ENCODE measurements around the gene MRPL22. TPM values are rescaled to one million over a fixed set of nuclear protein-coding genes. Genes with fewer than 3 reads are reported as not detected.

Gene MRPL22
- polyA plus RNA-seq, 3 donors = 11.6 to 66.1 (median 56.7) TPM

DNA sequence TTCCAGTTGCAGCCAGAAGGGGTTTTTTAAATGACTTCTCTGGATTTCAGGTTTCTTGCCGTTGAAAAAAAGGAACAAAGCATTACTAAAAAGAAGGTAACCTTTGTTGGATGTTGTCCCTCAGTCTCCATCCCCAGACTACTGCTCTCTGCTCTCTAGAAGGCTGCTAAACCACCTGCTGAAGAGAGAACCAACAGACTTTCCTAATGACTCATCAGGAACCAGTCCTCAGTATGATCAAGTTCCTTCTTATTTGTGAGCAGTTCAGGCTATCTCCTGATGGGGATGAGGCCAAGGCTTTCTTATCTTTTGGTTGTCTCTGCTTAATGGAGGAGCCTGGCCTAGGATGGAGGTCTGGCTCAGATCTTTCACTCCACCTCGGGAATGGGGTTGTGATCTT is 76.7 kb downstream of the MRPL22 start:
- Mint-ChIP-seq H3K27ac (no peak overlapping the region), H3K4me3 (no peak overlapping the region), H3K9me3 (peaks cover 0 to 3% (median 1%) of the 10 kb centered on the region in 7 donors), H3K4me1 (no peaks in the 10 kb centered on the region), H3K27me3 (ENCODE audit: low read depth in 3 of 3) (peaks cover 0 to 8% (median 4%) of the 10 kb centered on the region in 3 donors), H3K36me3 (no peaks in the 10 kb centered on the region)
- no peak overlapping the region for H3K9ac ChIP-seq (ENCODE audit: insufficient read depth, low read length, poor library complexity, severe bottlenecking)
- peaks cover 0 to 3% of the 10 kb centered on the region in 2 donors for H3K9me3 ChIP-seq (replicated peaks in 1 of 2; ENCODE audit: control insufficient read depth in 1 of 2, insufficient read depth in 1 of 2, low read length in 2 of 2)
- no peak overlapping the region for H3K4me2 ChIP-seq (replicated peaks; ENCODE audit: extremely low read depth, low read length, poor library complexity, severe bottlenecking)
- intact Hi-C loops (cut with micrococcal nuclease) = no loop called here
- no peak overlapping the region for H2AFZ ChIP-seq (ENCODE audit: insufficient read depth, low read depth, low read length, poor library complexity, severe bottlenecking)
- H3K79me2 ChIP-seq (ENCODE audit: insufficient read depth, low read length) = no peaks in the 10 kb centered on the region
- no peak overlapping the region for H3K4me3 ChIP-seq (replicated peaks in 1 of 3; ENCODE audit: low read depth in 2 of 3, low read length in 3 of 3)
- H3K27ac ChIP-seq (ENCODE audit: low read depth in 1 of 2, low read length in 2 of 2) = no peak overlapping the region
- H3K27me3 ChIP-seq (ENCODE audit: control insufficient read depth in 2 of 2, insufficient read depth in 2 of 2, low read length in 2 of 2) = no peaks in the 10 kb centered on the region
- no peaks in the 10 kb centered on the region for H3K36me3 ChIP-seq (replicated peaks in 1 of 2; ENCODE audit: control insufficient read depth in 1 of 2, insufficient read depth in 2 of 2, low read length in 2 of 2)
- no peaks in the 10 kb centered on the region for H3K4me1 ChIP-seq (ENCODE audit: control insufficient read depth in 1 of 2, insufficient read depth in 2 of 2, low read length in 2 of 2)
- TF ChIP-seq, protein P1, sequence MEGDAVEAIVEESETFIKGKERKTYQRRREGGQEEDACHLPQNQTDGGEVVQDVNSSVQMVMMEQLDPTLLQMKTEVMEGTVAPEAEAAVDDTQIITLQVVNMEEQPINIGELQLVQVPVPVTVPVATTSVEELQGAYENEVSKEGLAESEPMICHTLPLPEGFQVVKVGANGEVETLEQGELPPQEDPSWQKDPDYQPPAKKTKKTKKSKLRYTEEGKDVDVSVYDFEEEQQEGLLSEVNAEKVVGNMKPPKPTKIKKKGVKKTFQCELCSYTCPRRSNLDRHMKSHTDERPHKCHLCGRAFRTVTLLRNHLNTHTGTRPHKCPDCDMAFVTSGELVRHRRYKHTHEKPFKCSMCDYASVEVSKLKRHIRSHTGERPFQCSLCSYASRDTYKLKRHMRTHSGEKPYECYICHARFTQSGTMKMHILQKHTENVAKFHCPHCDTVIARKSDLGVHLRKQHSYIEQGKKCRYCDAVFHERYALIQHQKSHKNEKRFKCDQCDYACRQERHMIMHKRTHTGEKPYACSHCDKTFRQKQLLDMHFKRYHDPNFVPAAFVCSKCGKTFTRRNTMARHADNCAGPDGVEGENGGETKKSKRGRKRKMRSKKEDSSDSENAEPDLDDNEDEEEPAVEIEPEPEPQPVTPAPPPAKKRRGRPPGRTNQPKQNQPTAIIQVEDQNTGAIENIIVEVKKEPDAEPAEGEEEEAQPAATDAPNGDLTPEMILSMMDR (IDR thresholded peaks at IDR 0.05) = no peak
- no CpG with 5 or more reads among the region's 2 CpGs for WGBS (ENCODE audit: insufficient coverage)
- no peaks in the 10 kb centered on the region for H4K20me1 ChIP-seq (ENCODE audit: insufficient read depth, low read length)
- no peak for DNase-seq

Other genes with a start within 250 kb of the MRPL22 start
- gene LARP1, start 185.7 kb upstream of the MRPL22 start, polyA plus RNA-seq = 10 to 100 TPM in 1 of 3 donors, 1 to 10 TPM in 2; 4.7 to 55.0 (median 5.8) TPM
- gene FAXDC2, start 90.5 kb upstream of the MRPL22 start, polyA plus RNA-seq = 1 to 10 TPM in 1 of 3 donors, under 1 TPM in 2; 0.30 to 1.4 (median 0.60) TPM
- gene CNOT8, start 82.4 kb upstream of the MRPL22 start, polyA plus RNA-seq = 100 to 1,000 TPM in 2 of 3 donors, 10 to 100 TPM in 1; 98.7 to 160 (median 147) TPM
- gene GEMIN5, start 2.9 kb upstream of the MRPL22 start, polyA plus RNA-seq = 1 to 10 TPM; 2.0 to 3.8 (median 2.2) TPM
- gene KIF4B, start 72.7 kb downstream of the MRPL22 start, polyA plus RNA-seq = under 1 TPM in 1 of 3 donors, not detected in 2; 0.01 TPM